ENCODE data around the gene ADAP2. TPM values are rescaled to one million over a fixed set of nuclear protein-coding genes. Genes with fewer than 3 reads are reported as not detected.

The ADAP2 gene
- total and polyA plus RNA-seq, 10 of the 15 experiments (the other 5 are each of a cell fraction or from before 2014, with no cell fraction given) = 0.15 to 13.6 (median 6.8) TPM

DNA sequence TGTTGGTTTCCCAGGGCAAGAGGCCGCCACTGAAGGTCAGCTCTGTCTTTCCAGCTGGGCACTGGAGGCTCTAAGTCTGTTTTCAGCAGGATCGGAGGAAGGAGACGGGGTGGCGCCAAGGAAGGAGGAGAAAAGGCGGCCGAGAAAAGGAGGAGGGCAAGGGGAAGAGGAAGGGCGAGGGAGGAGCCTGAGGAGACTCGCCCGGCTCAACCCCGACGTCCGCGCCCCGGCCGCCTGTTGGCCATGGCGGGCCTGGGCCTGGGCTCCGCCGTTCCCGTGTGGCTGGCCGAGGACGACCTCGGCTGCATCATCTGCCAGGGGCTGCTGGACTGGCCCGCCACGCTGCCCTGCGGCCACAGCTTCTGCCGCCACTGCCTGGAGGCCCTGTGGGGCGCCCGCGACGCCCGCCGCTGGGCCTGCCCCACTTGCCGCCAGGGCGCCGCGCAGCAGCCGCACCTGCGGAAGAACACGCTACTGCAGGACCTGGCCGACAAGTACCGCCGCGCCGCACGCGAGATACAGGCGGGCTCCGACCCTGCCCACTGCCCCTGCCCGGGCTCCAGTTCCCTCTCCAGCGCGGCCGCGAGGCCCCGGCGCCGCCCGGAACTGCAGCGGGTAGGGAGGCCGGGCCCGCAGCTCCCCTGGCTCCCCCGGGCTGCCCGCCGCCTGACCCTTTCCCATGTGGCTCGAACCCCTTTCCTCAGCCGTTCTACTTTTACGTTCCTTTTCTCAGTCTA, 49.3 kb downstream of the ADAP2 start, which contains the start of gene RNF135 (continued):
- TF ChIP-seq CEBPB (IDR thresholded peaks at IDR 0.05; ENCODE audit: borderline replicate concordance in 1 of 2, low read depth in 2 of 2, low read length in 2 of 2) (no peak), CREB1 (IDR thresholded peaks at IDR 0.05; ENCODE audit: low read depth) (0 out of 2 replicates have a peak, but pooled peaks have one; percentile 3), HDAC6 (IDR thresholded peaks at IDR 0.05; ENCODE audit: unreplicated experiment) (no peak), HDGF (IDR thresholded peaks at IDR 0.05) (no peak)
- TF ChIP-seq, protein P1, sequence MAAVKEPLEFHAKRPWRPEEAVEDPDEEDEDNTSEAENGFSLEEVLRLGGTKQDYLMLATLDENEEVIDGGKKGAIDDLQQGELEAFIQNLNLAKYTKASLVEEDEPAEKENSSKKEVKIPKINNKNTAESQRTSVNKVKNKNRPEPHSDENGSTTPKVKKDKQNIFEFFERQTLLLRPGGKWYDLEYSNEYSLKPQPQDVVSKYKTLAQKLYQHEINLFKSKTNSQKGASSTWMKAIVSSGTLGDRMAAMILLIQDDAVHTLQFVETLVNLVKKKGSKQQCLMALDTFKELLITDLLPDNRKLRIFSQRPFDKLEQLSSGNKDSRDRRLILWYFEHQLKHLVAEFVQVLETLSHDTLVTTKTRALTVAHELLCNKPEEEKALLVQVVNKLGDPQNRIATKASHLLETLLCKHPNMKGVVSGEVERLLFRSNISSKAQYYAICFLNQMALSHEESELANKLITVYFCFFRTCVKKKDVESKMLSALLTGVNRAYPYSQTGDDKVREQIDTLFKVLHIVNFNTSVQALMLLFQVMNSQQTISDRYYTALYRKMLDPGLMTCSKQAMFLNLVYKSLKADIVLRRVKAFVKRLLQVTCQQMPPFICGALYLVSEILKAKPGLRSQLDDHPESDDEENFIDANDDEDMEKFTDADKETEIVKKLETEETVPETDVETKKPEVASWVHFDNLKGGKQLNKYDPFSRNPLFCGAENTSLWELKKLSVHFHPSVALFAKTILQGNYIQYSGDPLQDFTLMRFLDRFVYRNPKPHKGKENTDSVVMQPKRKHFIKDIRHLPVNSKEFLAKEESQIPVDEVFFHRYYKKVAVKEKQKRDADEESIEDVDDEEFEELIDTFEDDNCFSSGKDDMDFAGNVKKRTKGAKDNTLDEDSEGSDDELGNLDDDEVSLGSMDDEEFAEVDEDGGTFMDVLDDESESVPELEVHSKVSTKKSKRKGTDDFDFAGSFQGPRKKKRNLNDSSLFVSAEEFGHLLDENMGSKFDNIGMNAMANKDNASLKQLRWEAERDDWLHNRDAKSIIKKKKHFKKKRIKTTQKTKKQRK (IDR thresholded peaks at IDR 0.05; ENCODE audit: low read depth, low read length) = no peak
- TF ChIP-seq, protein P2, sequence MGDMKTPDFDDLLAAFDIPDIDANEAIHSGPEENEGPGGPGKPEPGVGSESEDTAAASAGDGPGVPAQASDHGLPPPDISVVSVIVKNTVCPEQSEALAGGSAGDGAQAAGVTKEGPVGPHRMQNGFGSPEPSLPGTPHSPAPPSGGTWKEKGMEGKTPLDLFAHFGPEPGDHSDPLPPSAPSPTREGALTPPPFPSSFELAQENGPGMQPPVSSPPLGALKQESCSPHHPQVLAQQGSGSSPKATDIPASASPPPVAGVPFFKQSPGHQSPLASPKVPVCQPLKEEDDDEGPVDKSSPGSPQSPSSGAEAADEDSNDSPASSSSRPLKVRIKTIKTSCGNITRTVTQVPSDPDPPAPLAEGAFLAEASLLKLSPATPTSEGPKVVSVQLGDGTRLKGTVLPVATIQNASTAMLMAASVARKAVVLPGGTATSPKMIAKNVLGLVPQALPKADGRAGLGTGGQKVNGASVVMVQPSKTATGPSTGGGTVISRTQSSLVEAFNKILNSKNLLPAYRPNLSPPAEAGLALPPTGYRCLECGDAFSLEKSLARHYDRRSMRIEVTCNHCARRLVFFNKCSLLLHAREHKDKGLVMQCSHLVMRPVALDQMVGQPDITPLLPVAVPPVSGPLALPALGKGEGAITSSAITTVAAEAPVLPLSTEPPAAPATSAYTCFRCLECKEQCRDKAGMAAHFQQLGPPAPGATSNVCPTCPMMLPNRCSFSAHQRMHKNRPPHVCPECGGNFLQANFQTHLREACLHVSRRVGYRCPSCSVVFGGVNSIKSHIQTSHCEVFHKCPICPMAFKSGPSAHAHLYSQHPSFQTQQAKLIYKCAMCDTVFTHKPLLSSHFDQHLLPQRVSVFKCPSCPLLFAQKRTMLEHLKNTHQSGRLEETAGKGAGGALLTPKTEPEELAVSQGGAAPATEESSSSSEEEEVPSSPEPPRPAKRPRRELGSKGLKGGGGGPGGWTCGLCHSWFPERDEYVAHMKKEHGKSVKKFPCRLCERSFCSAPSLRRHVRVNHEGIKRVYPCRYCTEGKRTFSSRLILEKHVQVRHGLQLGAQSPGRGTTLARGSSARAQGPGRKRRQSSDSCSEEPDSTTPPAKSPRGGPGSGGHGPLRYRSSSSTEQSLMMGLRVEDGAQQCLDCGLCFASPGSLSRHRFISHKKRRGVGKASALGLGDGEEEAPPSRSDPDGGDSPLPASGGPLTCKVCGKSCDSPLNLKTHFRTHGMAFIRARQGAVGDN (IDR thresholded peaks at IDR 0.05) = peak; percentile 93

All from GM12878 (cell line).